Glutamatergic neuron (in vitro differentiated cells): ENCODE results near the gene SLC4A9. TPM values are rescaled to one million over a fixed set of nuclear protein-coding genes. Genes with fewer than 3 reads are reported as not detected.

Source experiments
- DNase-seq: peaks from one replicate; pipeline ENCODE4 v3.0.0; 2022
- H3K27ac Mint-ChIP-seq: one replicate; pipeline ENCODE4 v1.8.0; 2020; ENCODE audit warnings: mild to moderate bottlenecking, mixed read lengths, inconsistent platforms; ENCODE audit not compliant: unreplicated experiment
- H3K27me3 Mint-ChIP-seq: one replicate; pipeline ENCODE4 v1.8.0; 2020; ENCODE audit warnings: mild to moderate bottlenecking, moderate library complexity, mixed read lengths, inconsistent platforms; ENCODE audit not compliant: unreplicated experiment
- H3K36me3 Mint-ChIP-seq: one replicate; pipeline ENCODE4 v1.8.0; 2020; ENCODE audit warnings: mild to moderate bottlenecking, mixed read lengths, inconsistent platforms; ENCODE audit not compliant: unreplicated experiment
- H3K4me1 Mint-ChIP-seq: one replicate; pipeline ENCODE4 v1.8.0; 2020; ENCODE audit warnings: mild to moderate bottlenecking, low read depth, mixed read lengths, inconsistent platforms; ENCODE audit not compliant: unreplicated experiment
- H3K4me3 Mint-ChIP-seq: one replicate; pipeline ENCODE4 v1.8.0; 2020; ENCODE audit warnings: mild to moderate bottlenecking, mixed read lengths, inconsistent platforms; ENCODE audit not compliant: unreplicated experiment
- H3K9me3 Mint-ChIP-seq: one replicate; pipeline ENCODE4 v1.8.0; 2020; ENCODE audit warnings: mild to moderate bottlenecking, moderate library complexity, mixed read lengths, inconsistent platforms; ENCODE audit not compliant: unreplicated experiment
- CTCF ChIP-seq: fragments of 200-600 bp; sonication (generic); IDR thresholded peaks from one replicate; pipeline ENCODE4 v1.5.0; 2021; ENCODE audit not compliant: partially characterized antibody, unreplicated experiment
- total RNA-seq: library from RNA; stranded (reverse); fragmentation: NEBNext Ultra II Directional; extraction: Animal tissue kit (Norgen Biotek cat#: 25700); gene quantifications from one replicate; pipeline ENCODE4 v1.2.1, GENCODE V29; 2021; ENCODE audit not compliant: unreplicated experiment

The SLC4A9 gene
- total RNA-seq, 1 donor from 2014 or later: not detected

GRCh38 chr5:140408750-140409241, 48.8 kb downstream of the SLC4A9 start:
- Mint-ChIP-seq H3K36me3 (no peaks in the 10 kb centered on the region), H3K27ac (no peak overlapping the region), H3K4me1 (peaks cover 8% of the 10 kb centered on the region), H3K4me3 (no peak overlapping the region), H3K9me3 (no peaks in the 10 kb centered on the region), H3K27me3 (no peaks in the 10 kb centered on the region)
- TF ChIP-seq CTCF: no peak
- no peak for DNase-seq

- Mint-ChIP-seq H3K27me3 (no peaks in the 10 kb centered on the region), H3K9me3 (no peaks in the 10 kb centered on the region), H3K27ac (no peak overlapping the region), H3K4me3 (no peak overlapping the region), H3K36me3 (no peaks in the 10 kb centered on the region), H3K4me1 (no peaks in the 10 kb centered on the region)
- no peak for TF ChIP-seq CTCF
- no peak for DNase-seq
Observed at GRCh38 chr5:140413230-140413629, 53.2 kb downstream of the SLC4A9 start.

GRCh38 chr5:140417235-140417634, 57.2 kb downstream of the SLC4A9 start:
- H3K4me3 Mint-ChIP-seq: no peak overlapping the region
- H3K27me3 Mint-ChIP-seq: no peaks in the 10 kb centered on the region
- H3K9me3 Mint-ChIP-seq: no peaks in the 10 kb centered on the region

GRCh38 chr5:140418862-140419520, 59.0 kb downstream of the SLC4A9 start:
- Mint-ChIP-seq H3K9me3 (peaks cover 2% of the 10 kb centered on the region), H3K4me1 (no peaks in the 10 kb centered on the region), H3K4me3 (no peak overlapping the region), H3K27ac (no peak overlapping the region), H3K27me3 (no peaks in the 10 kb centered on the region), H3K36me3 (no peaks in the 10 kb centered on the region)
- no peak for TF ChIP-seq CTCF
- DNase-seq: no peak

More at GRCh38 chr5:140417235-140417634, 57.2 kb downstream of the SLC4A9 start:
- TF ChIP-seq CTCF: no peak
- no peaks in the 10 kb centered on the region for H3K36me3 Mint-ChIP-seq
- DNase-seq: no peak
- H3K27ac Mint-ChIP-seq: no peak overlapping the region
- H3K4me1 Mint-ChIP-seq: no peaks in the 10 kb centered on the region

- Mint-ChIP-seq H3K4me3 (no peak overlapping the region), H3K36me3 (no peaks in the 10 kb centered on the region)
- no peak for TF ChIP-seq CTCF
Observed at GRCh38 chr5:140420226-140420570, 60.2 kb downstream of the SLC4A9 start.

More at GRCh38 chr5:140420226-140420570, 60.2 kb downstream of the SLC4A9 start:
- no peak for DNase-seq
- H3K4me1 Mint-ChIP-seq: no peaks in the 10 kb centered on the region
- no peak overlapping the region for H3K27ac Mint-ChIP-seq
- peaks cover 2% of the 10 kb centered on the region for H3K9me3 Mint-ChIP-seq
- no peaks in the 10 kb centered on the region for H3K27me3 Mint-ChIP-seq
